ENCODE data around the gene SYT14.

DNA sequence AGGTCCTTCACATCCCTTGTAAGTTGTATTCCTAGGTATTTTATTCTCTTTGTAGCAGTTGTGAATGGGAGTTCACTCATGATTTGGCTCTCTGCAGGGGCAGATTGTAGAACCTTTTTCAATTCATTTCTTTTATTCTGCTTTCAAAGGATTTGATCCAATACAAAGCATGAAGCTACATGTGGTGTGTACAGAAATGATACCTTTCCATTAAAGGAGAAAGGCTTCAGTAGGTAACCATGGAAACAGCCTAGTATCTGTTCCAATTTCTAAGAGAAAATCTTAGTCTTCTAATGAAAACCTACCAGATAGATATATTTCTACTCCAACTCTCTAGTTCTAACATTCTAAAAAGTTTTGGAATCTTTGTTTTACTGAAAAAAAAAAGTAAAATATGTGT, 105.0 kb downstream of the SYT14 start:
- TF ChIP-seq MXD4 (CRISPR knock-in tag; IDR thresholded peaks at IDR 0.05; ENCODE audit: borderline replicate concordance) (no peak), FOXJ3 (CRISPR knock-in tag; IDR thresholded peaks at IDR 0.05; ENCODE audit: borderline replicate concordance) (no peak), ZNF423 (CRISPR knock-in tag; IDR thresholded peaks at IDR 0.05) (no peak), SP1 (CRISPR knock-in tag; conservative IDR thresholded peaks at IDR 0.05) (no peak), CREM (CRISPR knock-in tag; IDR thresholded peaks at IDR 0.05) (no peak), ZBTB21 (CRISPR knock-in tag; IDR thresholded peaks at IDR 0.05; ENCODE audit: borderline replicate concordance) (no peak)
- TF ChIP-seq, protein P1, sequence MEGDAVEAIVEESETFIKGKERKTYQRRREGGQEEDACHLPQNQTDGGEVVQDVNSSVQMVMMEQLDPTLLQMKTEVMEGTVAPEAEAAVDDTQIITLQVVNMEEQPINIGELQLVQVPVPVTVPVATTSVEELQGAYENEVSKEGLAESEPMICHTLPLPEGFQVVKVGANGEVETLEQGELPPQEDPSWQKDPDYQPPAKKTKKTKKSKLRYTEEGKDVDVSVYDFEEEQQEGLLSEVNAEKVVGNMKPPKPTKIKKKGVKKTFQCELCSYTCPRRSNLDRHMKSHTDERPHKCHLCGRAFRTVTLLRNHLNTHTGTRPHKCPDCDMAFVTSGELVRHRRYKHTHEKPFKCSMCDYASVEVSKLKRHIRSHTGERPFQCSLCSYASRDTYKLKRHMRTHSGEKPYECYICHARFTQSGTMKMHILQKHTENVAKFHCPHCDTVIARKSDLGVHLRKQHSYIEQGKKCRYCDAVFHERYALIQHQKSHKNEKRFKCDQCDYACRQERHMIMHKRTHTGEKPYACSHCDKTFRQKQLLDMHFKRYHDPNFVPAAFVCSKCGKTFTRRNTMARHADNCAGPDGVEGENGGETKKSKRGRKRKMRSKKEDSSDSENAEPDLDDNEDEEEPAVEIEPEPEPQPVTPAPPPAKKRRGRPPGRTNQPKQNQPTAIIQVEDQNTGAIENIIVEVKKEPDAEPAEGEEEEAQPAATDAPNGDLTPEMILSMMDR (IDR thresholded peaks at IDR 0.05), result no peak
- TF ChIP-seq, protein P2, sequence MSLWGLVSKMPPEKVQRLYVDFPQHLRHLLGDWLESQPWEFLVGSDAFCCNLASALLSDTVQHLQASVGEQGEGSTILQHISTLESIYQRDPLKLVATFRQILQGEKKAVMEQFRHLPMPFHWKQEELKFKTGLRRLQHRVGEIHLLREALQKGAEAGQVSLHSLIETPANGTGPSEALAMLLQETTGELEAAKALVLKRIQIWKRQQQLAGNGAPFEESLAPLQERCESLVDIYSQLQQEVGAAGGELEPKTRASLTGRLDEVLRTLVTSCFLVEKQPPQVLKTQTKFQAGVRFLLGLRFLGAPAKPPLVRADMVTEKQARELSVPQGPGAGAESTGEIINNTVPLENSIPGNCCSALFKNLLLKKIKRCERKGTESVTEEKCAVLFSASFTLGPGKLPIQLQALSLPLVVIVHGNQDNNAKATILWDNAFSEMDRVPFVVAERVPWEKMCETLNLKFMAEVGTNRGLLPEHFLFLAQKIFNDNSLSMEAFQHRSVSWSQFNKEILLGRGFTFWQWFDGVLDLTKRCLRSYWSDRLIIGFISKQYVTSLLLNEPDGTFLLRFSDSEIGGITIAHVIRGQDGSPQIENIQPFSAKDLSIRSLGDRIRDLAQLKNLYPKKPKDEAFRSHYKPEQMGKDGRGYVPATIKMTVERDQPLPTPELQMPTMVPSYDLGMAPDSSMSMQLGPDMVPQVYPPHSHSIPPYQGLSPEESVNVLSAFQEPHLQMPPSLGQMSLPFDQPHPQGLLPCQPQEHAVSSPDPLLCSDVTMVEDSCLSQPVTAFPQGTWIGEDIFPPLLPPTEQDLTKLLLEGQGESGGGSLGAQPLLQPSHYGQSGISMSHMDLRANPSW (CRISPR knock-in tag; conservative IDR thresholded peaks at IDR 0.05; ENCODE audit: low read depth), result no peak
- TF ChIP-seq, protein P3, sequence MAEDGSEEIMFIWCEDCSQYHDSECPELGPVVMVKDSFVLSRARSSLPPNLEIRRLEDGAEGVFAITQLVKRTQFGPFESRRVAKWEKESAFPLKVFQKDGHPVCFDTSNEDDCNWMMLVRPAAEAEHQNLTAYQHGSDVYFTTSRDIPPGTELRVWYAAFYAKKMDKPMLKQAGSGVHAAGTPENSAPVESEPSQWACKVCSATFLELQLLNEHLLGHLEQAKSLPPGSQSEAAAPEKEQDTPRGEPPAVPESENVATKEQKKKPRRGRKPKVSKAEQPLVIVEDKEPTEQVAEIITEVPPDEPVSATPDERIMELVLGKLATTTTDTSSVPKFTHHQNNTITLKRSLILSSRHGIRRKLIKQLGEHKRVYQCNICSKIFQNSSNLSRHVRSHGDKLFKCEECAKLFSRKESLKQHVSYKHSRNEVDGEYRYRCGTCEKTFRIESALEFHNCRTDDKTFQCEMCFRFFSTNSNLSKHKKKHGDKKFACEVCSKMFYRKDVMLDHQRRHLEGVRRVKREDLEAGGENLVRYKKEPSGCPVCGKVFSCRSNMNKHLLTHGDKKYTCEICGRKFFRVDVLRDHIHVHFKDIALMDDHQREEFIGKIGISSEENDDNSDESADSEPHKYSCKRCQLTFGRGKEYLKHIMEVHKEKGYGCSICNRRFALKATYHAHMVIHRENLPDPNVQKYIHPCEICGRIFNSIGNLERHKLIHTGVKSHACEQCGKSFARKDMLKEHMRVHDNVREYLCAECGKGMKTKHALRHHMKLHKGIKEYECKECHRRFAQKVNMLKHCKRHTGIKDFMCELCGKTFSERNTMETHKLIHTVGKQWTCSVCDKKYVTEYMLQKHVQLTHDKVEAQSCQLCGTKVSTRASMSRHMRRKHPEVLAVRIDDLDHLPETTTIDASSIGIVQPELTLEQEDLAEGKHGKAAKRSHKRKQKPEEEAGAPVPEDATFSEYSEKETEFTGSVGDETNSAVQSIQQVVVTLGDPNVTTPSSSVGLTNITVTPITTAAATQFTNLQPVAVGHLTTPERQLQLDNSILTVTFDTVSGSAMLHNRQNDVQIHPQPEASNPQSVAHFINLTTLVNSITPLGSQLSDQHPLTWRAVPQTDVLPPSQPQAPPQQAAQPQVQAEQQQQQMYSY (CRISPR knock-in tag; IDR thresholded peaks at IDR 0.05), result no peak
- TF ChIP-seq, protein P4, sequence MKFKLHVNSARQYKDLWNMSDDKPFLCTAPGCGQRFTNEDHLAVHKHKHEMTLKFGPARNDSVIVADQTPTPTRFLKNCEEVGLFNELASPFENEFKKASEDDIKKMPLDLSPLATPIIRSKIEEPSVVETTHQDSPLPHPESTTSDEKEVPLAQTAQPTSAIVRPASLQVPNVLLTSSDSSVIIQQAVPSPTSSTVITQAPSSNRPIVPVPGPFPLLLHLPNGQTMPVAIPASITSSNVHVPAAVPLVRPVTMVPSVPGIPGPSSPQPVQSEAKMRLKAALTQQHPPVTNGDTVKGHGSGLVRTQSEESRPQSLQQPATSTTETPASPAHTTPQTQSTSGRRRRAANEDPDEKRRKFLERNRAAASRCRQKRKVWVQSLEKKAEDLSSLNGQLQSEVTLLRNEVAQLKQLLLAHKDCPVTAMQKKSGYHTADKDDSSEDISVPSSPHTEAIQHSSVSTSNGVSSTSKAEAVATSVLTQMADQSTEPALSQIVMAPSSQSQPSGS (CRISPR knock-in tag; IDR thresholded peaks at IDR 0.05; ENCODE audit: borderline replicate concordance, low read depth), result no peak
- TF ChIP-seq, protein P5, sequence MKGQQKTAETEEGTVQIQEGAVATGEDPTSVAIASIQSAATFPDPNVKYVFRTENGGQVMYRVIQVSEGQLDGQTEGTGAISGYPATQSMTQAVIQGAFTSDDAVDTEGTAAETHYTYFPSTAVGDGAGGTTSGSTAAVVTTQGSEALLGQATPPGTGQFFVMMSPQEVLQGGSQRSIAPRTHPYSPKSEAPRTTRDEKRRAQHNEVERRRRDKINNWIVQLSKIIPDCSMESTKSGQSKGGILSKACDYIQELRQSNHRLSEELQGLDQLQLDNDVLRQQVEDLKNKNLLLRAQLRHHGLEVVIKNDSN (CRISPR knock-in tag; IDR thresholded peaks at IDR 0.05), result no peak

Measured in WTC11 (cell line).